Effector memory CD4-positive, alpha-beta T cell (primary cell): ENCODE measurements around the gene NOL4L.

Source experiments
- DNase-seq, 3 donors: peaks; one replicate each; pipeline ENCODE4 v3.0.0-alpha.2; 2020
- H3K27ac ChIP-seq: 2 replicates; pipeline ENCODE4 v1.7.0; 2013; ENCODE audit warnings: mild to moderate bottlenecking, low read length, moderate library complexity; ENCODE audit not compliant: insufficient read depth, poor library complexity, severe bottlenecking
- H3K27me3 ChIP-seq: replicated peaks from 2 replicates; pipeline ENCODE4 v1.7.0; 2013; ENCODE audit warnings: mild to moderate bottlenecking, low read length; ENCODE audit not compliant: insufficient read depth, control insufficient read depth, poor library complexity, severe bottlenecking
- H3K36me3 ChIP-seq: 2 replicates; pipeline ENCODE4 v1.7.0; 2013; ENCODE audit warnings: mild to moderate bottlenecking, low read length, moderate library complexity; ENCODE audit not compliant: control insufficient read depth, insufficient read depth
- H3K4me1 ChIP-seq: 2 replicates; pipeline ENCODE4 v1.7.0; 2013; ENCODE audit warnings: low read length, mild to moderate bottlenecking; ENCODE audit not compliant: control insufficient read depth, insufficient read depth, poor library complexity, severe bottlenecking
- H3K4me3 ChIP-seq: 2 replicates; pipeline ENCODE4 v1.7.0; 2013; ENCODE audit warnings: low read length, low read depth, mild to moderate bottlenecking; ENCODE audit not compliant: insufficient read depth, poor library complexity, severe bottlenecking
- H3K9me3 ChIP-seq: 2 replicates; pipeline ENCODE4 v1.7.0; 2013; ENCODE audit warnings: mild to moderate bottlenecking, low read length, moderate library complexity; ENCODE audit not compliant: control insufficient read depth

The NOL4L gene

GRCh38 chr20:32458837-32459220 lies 126.3 kb downstream of the NOL4L start:
- Histone ChIP-seq H3K27me3 (no peaks in the 10 kb centered on the region), H3K9me3 (no peaks in the 10 kb centered on the region), H3K4me3 (no peak overlapping the region), H3K27ac (no peak overlapping the region), H3K4me1 (no peaks in the 10 kb centered on the region), H3K36me3 (peaks cover 36% of the 10 kb centered on the region)
- no peak for DNase-seq

- no peak overlapping the region for H3K4me3 ChIP-seq
Observed at GRCh38 chr20:32458061-32458836, 126.9 kb downstream of the NOL4L start.

GRCh38 chr20:32457479-32457986 lies 127.6 kb downstream of the NOL4L start:
- no peak for DNase-seq
- H3K36me3 ChIP-seq, result peaks cover 49% of the 10 kb centered on the region
- H3K4me3 ChIP-seq, result no peak overlapping the region

More at GRCh38 chr20:32458061-32458836, 126.9 kb downstream of the NOL4L start:
- peaks cover 41% of the 10 kb centered on the region for H3K36me3 ChIP-seq
- no peaks in the 10 kb centered on the region for H3K9me3 ChIP-seq
- DNase-seq, result no peak
- H3K4me1 ChIP-seq, result no peaks in the 10 kb centered on the region
- no peak overlapping the region for H3K27ac ChIP-seq
- no peaks in the 10 kb centered on the region for H3K27me3 ChIP-seq

GRCh38 chr20:32456869-32457478 lies 128.2 kb downstream of the NOL4L start:
- Histone ChIP-seq H3K4me3 (no peak overlapping the region), H3K27ac (no peak overlapping the region), H3K4me1 (no peaks in the 10 kb centered on the region), H3K9me3 (no peaks in the 10 kb centered on the region), H3K27me3 (no peaks in the 10 kb centered on the region), H3K36me3 (peaks cover 49% of the 10 kb centered on the region)
- no peak for DNase-seq

More at GRCh38 chr20:32457479-32457986, 127.6 kb downstream of the NOL4L start:
- Histone ChIP-seq H3K9me3 (no peaks in the 10 kb centered on the region), H3K27me3 (no peaks in the 10 kb centered on the region), H3K4me1 (no peaks in the 10 kb centered on the region), H3K27ac (no peak overlapping the region)

- H3K4me3 ChIP-seq, result no peak overlapping the region
- peaks cover 54% of the 10 kb centered on the region for H3K36me3 ChIP-seq
- H3K9me3 ChIP-seq, result no peaks in the 10 kb centered on the region
- no peaks in the 10 kb centered on the region for H3K27me3 ChIP-seq
- H3K4me1 ChIP-seq, result no peaks in the 10 kb centered on the region
- no peak overlapping the region for H3K27ac ChIP-seq
- no peak for DNase-seq
Observed at GRCh38 chr20:32455901-32456701, 129.0 kb downstream of the NOL4L start.

GRCh38 chr20:32455171-32455900 lies 129.8 kb downstream of the NOL4L start:
- Histone ChIP-seq H3K27me3 (no peaks in the 10 kb centered on the region), H3K27ac (no peak overlapping the region), H3K4me1 (no peaks in the 10 kb centered on the region), H3K9me3 (no peaks in the 10 kb centered on the region), H3K4me3 (no peak overlapping the region), H3K36me3 (peaks cover 61% of the 10 kb centered on the region)
- no peak for DNase-seq

GRCh38 chr20:32454164-32455145 lies 130.7 kb downstream of the NOL4L start:
- H3K9me3 ChIP-seq, result no peaks in the 10 kb centered on the region
- no peak overlapping the region for H3K4me3 ChIP-seq
- no peak for DNase-seq
- H3K27ac ChIP-seq, result no peak overlapping the region
- no peaks in the 10 kb centered on the region for H3K27me3 ChIP-seq
- H3K36me3 ChIP-seq, result peaks cover 70% of the 10 kb centered on the region
- no peaks in the 10 kb centered on the region for H3K4me1 ChIP-seq

- H3K4me1 ChIP-seq, result no peaks in the 10 kb centered on the region
- no peak for DNase-seq
- H3K9me3 ChIP-seq, result no peaks in the 10 kb centered on the region
- H3K27me3 ChIP-seq, result no peaks in the 10 kb centered on the region
- no peak overlapping the region for H3K4me3 ChIP-seq
- H3K36me3 ChIP-seq, result peaks cover 78% of the 10 kb centered on the region
- H3K27ac ChIP-seq, result no peak overlapping the region
Observed at GRCh38 chr20:32453467-32454163, 131.5 kb downstream of the NOL4L start.
